K562 (cell line): ENCODE results near the gene MCC. TPM values are rescaled to one million over a fixed set of nuclear protein-coding genes. Genes with fewer than 3 reads are reported as not detected.

Experiments
- CHD1 ChIP-seq: fragments of 200-600 bp; sonication (generic); IDR thresholded peaks from one replicate; pipeline ENCODE4 v1.6.1; 2012; ENCODE audit warnings: mild to moderate bottlenecking, moderate library complexity, low read length, inconsistent platforms
- GATAD2B ChIP-seq: fragments of 450-650 bp; IDR thresholded peaks from 2 replicates; pipeline ENCODE4 v1.6.1; 2017; ENCODE audit warnings: mild to moderate bottlenecking, borderline replicate concordance
- SLC30A9 ChIP-seq: fragments of 250-450 bp; sonication (Bioruptor Pico); IDR thresholded peaks from 2 replicates; pipeline ENCODE4 v1.8.0; 2022; ENCODE audit warnings: mild to moderate bottlenecking, moderate library complexity
- SMAD4 ChIP-seq: fragments of 250-450 bp; sonication (Bioruptor Pico); conservative IDR thresholded peaks from 2 replicates; pipeline ENCODE4 v1.8.0; 2021; ENCODE audit warnings: inconsistent platforms, mild to moderate bottlenecking, moderate library complexity
- ZNF518B ChIP-seq: fragments of 250-450 bp; sonication (Bioruptor Pico); IDR thresholded peaks from 2 replicates; pipeline ENCODE4 v1.5.0; 2021; ENCODE audit warnings: mild to moderate bottlenecking, moderate library complexity
- polyA plus RNA-seq, 8 experiments: library from polyadenylated mRNA; depleted of rRNA in 4 of 8; stranded (reverse) in 5 of 8; unstranded in 3 of 8; fragments of >200 nt; fragmentation: Nextera tagmentation in 2 of 8; fragmentation: Illumina TruSeq in 1 of 8; extraction: Ambion mirVana in 2 of 8; extraction: Trizol in 1 of 8; gene quantifications; 2 replicates each; pipeline versions ENCODE4 v1.2.1 to v1.2.3, GENCODE V29; 2011 to 2014; ENCODE audit warnings: inconsistent platforms in 1 of 8, missing spikeins in 1 of 8
- total RNA-seq, 7 experiments: library from RNA; depleted of rRNA in 6 of 7; stranded (reverse); fragments of >200 nt in 6 of 7; fragmentation: Illumina TruSeq in 2 of 7; extraction: Trizol in 2 of 7; gene quantifications; 2 replicates each; pipeline versions ENCODE4 v1.2.1 to v1.2.3, GENCODE V29; 2011 to 2021; ENCODE audit warnings: low replicate concordance in 1 of 7
- TF ChIP-seq, protein P1 (sequence below): sonication (generic); formaldehyde crosslinking; IDR thresholded peaks from 2 replicates; pipeline ENCODE4 v1.8.1; 2023; ENCODE audit warnings: mild to moderate bottlenecking, missing genetic modification reagents, moderate library complexity
- TF ChIP-seq, protein P2 (sequence below): sonication (generic); formaldehyde crosslinking; IDR thresholded peaks from 2 replicates; pipeline ENCODE4 v1.8.0; 2022; ENCODE audit warnings: mild to moderate bottlenecking, missing genetic modification reagents
- TF ChIP-seq, protein P3 (sequence below): fragments of 450-650 bp; IDR thresholded peaks from 2 replicates; pipeline ENCODE4 v1.6.1; 2016; ENCODE audit warnings: low read depth

The MCC gene
- total and polyA plus RNA-seq, 9 of the 15 experiments (the other 6 are each of a cell fraction or from before 2014, with no cell fraction given), result 0.04 to 0.24 (median 0.06) TPM; not detected in 1

DNA sequence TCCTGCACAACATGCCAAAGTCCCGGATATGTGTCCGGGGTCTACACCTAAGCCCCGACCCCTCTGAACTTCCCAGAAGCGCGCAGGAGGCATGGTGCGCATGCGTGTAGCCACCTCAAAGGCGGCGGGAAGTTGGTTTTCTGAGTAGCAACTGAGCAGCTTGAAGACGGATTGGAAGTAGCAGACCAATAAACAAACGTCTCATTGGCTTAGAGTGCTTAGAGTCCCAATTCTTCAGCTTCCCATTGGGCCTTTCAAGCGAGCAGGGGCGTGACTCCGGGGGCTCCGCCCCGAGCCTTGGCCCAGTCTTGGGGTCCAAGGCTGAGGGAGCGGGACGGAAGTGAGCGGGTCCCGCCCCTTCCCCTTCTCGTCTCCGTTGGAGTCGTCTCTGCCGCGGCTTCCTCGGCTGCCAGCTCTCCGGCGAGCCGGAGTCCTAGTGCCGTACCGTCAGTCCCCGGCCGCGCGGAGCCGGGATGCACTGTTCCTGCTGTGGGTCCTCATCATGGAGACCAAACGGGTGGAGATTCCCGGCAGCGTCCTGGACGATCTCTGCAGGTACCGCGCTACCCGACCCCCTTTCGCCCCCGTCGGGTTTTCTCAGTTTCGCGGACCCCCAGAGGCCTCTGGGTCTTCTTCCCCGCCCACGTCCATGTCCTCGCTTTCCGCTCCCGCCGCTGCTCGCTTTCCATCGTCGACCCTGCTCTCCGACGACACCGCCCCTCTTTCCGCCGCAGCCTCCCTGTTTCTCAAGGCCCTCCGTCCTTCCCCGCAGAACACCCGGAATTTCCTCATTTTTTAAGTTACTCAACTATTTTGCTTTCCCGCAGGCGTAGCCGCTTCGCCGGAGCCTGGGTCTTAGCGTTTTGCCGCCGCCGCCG is 511.6 kb downstream of the MCC start, which contains the start of gene DCP2 (continued):
- TF ChIP-seq GATAD2B (no peak; the same call in 1 of the 2 replicates), SMAD4 (CRISPR knock-in tag) (no peak), CHD1 (peak; percentile 25), ZNF518B (no peak), SLC30A9 (no peak)
- TF ChIP-seq, protein P1, sequence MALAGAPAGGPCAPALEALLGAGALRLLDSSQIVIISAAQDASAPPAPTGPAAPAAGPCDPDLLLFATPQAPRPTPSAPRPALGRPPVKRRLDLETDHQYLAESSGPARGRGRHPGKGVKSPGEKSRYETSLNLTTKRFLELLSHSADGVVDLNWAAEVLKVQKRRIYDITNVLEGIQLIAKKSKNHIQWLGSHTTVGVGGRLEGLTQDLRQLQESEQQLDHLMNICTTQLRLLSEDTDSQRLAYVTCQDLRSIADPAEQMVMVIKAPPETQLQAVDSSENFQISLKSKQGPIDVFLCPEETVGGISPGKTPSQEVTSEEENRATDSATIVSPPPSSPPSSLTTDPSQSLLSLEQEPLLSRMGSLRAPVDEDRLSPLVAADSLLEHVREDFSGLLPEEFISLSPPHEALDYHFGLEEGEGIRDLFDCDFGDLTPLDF (CRISPR knock-in tag), result peak; percentile 85; the same call in 1 of the 2 replicates
- TF ChIP-seq, protein P2, sequence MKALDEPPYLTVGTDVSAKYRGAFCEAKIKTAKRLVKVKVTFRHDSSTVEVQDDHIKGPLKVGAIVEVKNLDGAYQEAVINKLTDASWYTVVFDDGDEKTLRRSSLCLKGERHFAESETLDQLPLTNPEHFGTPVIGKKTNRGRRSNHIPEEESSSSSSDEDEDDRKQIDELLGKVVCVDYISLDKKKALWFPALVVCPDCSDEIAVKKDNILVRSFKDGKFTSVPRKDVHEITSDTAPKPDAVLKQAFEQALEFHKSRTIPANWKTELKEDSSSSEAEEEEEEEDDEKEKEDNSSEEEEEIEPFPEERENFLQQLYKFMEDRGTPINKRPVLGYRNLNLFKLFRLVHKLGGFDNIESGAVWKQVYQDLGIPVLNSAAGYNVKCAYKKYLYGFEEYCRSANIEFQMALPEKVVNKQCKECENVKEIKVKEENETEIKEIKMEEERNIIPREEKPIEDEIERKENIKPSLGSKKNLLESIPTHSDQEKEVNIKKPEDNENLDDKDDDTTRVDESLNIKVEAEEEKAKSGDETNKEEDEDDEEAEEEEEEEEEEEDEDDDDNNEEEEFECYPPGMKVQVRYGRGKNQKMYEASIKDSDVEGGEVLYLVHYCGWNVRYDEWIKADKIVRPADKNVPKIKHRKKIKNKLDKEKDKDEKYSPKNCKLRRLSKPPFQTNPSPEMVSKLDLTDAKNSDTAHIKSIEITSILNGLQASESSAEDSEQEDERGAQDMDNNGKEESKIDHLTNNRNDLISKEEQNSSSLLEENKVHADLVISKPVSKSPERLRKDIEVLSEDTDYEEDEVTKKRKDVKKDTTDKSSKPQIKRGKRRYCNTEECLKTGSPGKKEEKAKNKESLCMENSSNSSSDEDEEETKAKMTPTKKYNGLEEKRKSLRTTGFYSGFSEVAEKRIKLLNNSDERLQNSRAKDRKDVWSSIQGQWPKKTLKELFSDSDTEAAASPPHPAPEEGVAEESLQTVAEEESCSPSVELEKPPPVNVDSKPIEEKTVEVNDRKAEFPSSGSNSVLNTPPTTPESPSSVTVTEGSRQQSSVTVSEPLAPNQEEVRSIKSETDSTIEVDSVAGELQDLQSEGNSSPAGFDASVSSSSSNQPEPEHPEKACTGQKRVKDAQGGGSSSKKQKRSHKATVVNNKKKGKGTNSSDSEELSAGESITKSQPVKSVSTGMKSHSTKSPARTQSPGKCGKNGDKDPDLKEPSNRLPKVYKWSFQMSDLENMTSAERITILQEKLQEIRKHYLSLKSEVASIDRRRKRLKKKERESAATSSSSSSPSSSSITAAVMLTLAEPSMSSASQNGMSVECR (CRISPR knock-in tag), result no peak
- TF ChIP-seq, protein P3, sequence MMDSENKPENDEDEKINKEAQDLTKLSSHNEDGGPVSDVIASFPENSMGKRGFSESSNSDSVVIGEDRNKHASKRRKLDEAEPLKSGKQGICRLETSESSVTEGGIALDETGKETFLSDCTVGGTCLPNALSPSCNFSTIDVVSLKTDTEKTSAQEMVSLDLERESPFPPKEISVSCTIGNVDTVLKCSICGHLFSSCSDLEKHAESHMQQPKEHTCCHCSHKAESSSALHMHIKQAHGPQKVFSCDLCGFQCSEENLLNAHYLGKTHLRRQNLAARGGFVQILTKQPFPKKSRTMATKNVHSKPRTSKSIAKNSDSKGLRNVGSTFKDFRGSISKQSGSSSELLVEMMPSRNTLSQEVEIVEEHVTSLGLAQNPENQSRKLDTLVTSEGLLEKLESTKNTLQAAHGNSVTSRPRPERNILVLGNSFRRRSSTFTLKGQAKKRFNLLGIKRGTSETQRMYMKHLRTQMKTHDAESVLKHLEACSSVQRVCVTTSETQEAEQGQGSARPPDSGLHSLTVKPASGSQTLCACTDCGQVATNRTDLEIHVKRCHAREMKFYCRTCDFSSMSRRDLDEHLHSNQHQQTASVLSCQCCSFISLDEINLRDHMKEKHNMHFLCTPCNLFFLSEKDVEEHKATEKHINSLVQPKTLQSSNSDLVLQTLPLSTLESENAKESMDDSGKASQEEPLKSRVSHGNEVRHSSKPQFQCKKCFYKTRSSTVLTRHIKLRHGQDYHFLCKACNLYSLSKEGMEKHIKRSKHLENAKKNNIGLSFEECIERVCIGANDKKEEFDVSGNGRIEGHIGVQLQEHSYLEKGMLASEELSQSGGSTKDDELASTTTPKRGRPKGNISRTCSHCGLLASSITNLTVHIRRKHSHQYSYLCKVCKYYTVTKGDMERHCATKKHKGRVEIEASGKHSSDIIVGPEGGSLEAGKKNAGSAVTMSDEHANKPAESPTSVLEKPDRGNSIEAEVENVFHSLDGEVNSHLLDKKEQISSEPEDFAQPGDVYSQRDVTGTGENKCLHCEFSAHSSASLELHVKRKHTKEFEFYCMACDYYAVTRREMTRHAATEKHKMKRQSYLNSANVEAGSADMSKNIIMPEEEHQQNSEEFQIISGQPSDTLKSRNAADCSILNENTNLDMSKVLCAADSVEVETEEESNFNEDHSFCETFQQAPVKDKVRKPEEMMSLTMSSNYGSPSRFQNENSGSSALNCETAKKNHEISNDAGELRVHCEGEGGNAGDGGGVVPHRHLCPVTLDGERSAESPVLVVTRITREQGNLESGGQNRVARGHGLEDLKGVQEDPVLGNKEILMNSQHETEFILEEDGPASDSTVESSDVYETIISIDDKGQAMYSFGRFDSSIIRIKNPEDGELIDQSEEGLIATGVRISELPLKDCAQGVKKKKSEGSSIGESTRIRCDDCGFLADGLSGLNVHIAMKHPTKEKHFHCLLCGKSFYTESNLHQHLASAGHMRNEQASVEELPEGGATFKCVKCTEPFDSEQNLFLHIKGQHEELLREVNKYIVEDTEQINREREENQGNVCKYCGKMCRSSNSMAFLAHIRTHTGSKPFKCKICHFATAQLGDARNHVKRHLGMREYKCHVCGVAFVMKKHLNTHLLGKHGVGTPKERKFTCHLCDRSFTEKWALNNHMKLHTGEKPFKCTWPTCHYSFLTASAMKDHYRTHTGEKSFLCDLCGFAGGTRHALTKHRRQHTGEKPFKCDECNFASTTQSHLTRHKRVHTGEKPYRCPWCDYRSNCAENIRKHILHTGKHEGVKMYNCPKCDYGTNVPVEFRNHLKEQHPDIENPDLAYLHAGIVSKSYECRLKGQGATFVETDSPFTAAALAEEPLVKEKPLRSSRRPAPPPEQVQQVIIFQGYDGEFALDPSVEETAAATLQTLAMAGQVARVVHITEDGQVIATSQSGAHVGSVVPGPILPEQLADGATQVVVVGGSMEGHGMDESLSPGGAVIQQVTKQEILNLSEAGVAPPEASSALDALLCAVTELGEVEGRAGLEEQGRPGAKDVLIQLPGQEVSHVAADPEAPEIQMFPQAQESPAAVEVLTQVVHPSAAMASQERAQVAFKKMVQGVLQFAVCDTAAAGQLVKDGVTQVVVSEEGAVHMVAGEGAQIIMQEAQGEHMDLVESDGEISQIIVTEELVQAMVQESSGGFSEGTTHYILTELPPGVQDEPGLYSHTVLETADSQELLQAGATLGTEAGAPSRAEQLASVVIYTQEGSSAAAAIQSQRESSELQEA, result peak; percentile 51; the same call in 1 of the 2 replicates
